Loucy (cell line): ENCODE data around the gene TXN.

Source experiments
- H2AFZ ChIP-seq: fragments of 200-600 bp; sonication (generic); 2 replicates; pipeline ENCODE4 v1.6.0; 2016; ENCODE audit warnings: antibody characterized with exemption, mild to moderate bottlenecking, low read length, moderate library complexity
- H3F3A ChIP-seq: fragments of 200-600 bp; 2 replicates; pipeline ENCODE4 v1.6.0; 2016; ENCODE audit warnings: antibody characterized with exemption, low read depth, mild to moderate bottlenecking
- H3K27me3 ChIP-seq: fragments of 200-600 bp; sonication (generic); 2 replicates; pipeline ENCODE4 v1.6.1; 2014; ENCODE audit warnings: low read length, mild to moderate bottlenecking; ENCODE audit not compliant: insufficient read depth, poor library complexity, severe bottlenecking
- H3K36me3 ChIP-seq: fragments of 200-600 bp; sonication (generic); 2 replicates; pipeline ENCODE4 v1.6.1; 2016; ENCODE audit warnings: low read length; ENCODE audit not compliant: insufficient read depth
- H3K4me1 ChIP-seq: fragments of 200-600 bp; sonication (generic); 2 replicates; pipeline ENCODE4 v1.5.1; 2014; ENCODE audit warnings: low read length, mild to moderate bottlenecking; ENCODE audit not compliant: insufficient read depth, poor library complexity, severe bottlenecking
- H3K4me2 ChIP-seq: fragments of 200-600 bp; sonication (generic); 2 replicates; pipeline ENCODE4 v1.6.0; 2014; ENCODE audit warnings: antibody characterized with exemption, low read length, low read depth, mild to moderate bottlenecking; ENCODE audit not compliant: poor library complexity, severe bottlenecking
- H3K4me3 ChIP-seq: fragments of 200-600 bp; sonication (generic); 2 replicates; pipeline ENCODE4 v1.5.1; 2014; ENCODE audit warnings: low read length, mild to moderate bottlenecking, mixed read lengths; ENCODE audit not compliant: poor library complexity, severe bottlenecking
- H3K79me2 ChIP-seq: fragments of 200-600 bp; sonication (generic); 2 replicates; pipeline ENCODE4 v1.6.1; 2014; ENCODE audit warnings: low read length; ENCODE audit not compliant: insufficient read depth
- H3K9ac ChIP-seq: fragments of 200-600 bp; sonication (generic); 2 replicates; pipeline ENCODE4 v1.6.0; 2014; ENCODE audit warnings: mild to moderate bottlenecking, low read depth, low read length, moderate library complexity; ENCODE audit not compliant: poor library complexity, severe bottlenecking
- H3K9me2 ChIP-seq: fragments of 200-600 bp; sonication (generic); replicated peaks from 2 replicates; pipeline ENCODE4 v1.6.1; 2016; ENCODE audit warnings: low read depth, low read length, mixed read lengths
- H3K9me3 ChIP-seq: fragments of 200-600 bp; sonication (generic); 2 replicates; pipeline ENCODE4 v1.6.1; 2014; ENCODE audit warnings: mild to moderate bottlenecking, antibody characterized with exemption, low read length, low read depth; ENCODE audit not compliant: insufficient read depth
- H4K20me1 ChIP-seq: fragments of 200-600 bp; sonication (generic); 2 replicates; pipeline ENCODE4 v1.6.0; 2014; ENCODE audit warnings: antibody characterized with exemption, low read length, mild to moderate bottlenecking; ENCODE audit not compliant: insufficient read depth, poor library complexity, severe bottlenecking
- EZH2phosphoT487 ChIP-seq: fragments of 200-600 bp; IDR thresholded peaks from 2 replicates; pipeline ENCODE4 v1.6.1; 2018; ENCODE audit warnings: antibody characterized with exemption, mild to moderate bottlenecking, moderate library complexity, borderline replicate concordance
- TF ChIP-seq, protein P1 (sequence below): fragments of 200-600 bp; sonication (generic); conservative IDR thresholded peaks from 2 replicates; pipeline ENCODE4 v1.5.1; 2014; ENCODE audit warnings: mild to moderate bottlenecking, antibody characterized with exemption, low read length

TXN gene

DNA sequence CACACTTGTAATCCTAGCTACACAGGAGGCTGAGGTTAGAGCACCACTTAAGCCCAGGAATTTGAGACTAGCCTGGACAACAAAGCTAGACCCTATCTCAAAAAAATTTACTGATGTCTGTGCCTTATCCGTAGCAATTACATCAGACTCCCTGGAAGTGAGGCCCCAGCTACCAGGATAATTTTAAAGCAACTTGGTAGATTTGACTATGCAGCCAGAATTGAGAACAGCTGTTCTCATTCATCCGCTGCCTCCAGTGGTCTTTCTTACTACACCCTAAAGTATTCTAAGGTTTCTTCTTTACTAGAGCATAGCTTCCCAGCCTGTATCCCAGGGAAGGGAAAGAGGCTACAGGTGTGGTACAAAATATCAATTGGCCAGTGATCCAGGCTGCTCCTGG, 28.0 kb downstream of the TXN start:
- H4K20me1 ChIP-seq: no peaks in the 10 kb centered on the region
- no peaks in the 10 kb centered on the region for H3K79me2 ChIP-seq
- no peak overlapping the region for H3K4me3 ChIP-seq
- TF ChIP-seq, protein P1, sequence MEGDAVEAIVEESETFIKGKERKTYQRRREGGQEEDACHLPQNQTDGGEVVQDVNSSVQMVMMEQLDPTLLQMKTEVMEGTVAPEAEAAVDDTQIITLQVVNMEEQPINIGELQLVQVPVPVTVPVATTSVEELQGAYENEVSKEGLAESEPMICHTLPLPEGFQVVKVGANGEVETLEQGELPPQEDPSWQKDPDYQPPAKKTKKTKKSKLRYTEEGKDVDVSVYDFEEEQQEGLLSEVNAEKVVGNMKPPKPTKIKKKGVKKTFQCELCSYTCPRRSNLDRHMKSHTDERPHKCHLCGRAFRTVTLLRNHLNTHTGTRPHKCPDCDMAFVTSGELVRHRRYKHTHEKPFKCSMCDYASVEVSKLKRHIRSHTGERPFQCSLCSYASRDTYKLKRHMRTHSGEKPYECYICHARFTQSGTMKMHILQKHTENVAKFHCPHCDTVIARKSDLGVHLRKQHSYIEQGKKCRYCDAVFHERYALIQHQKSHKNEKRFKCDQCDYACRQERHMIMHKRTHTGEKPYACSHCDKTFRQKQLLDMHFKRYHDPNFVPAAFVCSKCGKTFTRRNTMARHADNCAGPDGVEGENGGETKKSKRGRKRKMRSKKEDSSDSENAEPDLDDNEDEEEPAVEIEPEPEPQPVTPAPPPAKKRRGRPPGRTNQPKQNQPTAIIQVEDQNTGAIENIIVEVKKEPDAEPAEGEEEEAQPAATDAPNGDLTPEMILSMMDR: no peak
- H3K9me2 ChIP-seq: no peaks in the 10 kb centered on the region
- H3K9me3 ChIP-seq: no peaks in the 10 kb centered on the region
- no peaks in the 10 kb centered on the region for H3F3A ChIP-seq
- no peaks in the 10 kb centered on the region for H3K27me3 ChIP-seq
- no peak overlapping the region for H3K4me2 ChIP-seq
- H2AFZ ChIP-seq: no peak overlapping the region
- H3K9ac ChIP-seq: no peak overlapping the region
- no peaks in the 10 kb centered on the region for H3K4me1 ChIP-seq
- no peaks in the 10 kb centered on the region for H3K36me3 ChIP-seq

DNA sequence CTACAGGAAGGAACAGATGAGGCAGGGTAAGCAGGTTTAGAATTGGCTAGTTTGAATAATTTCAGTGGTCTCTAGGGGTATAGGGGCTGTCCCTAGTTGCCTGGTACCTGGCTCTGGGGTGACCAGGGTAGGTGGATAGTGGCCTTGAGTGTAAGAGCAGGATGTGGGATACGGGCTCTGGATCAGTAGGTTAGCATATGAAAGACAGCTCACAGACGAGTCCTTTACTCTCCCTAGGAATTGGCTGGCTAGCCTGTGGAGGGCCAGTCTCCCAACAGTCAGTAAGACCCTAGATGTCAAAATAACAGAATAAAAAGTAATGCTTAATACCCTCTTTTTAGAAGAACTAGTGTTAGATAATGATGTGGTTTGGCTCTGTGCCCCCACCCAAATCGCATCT, 31.7 kb downstream of the TXN start:
- Histone ChIP-seq H3K79me2 (no peaks in the 10 kb centered on the region), H3K4me2 (no peak overlapping the region), H3F3A (no peaks in the 10 kb centered on the region), H2AFZ (no peak overlapping the region), H3K27me3 (no peaks in the 10 kb centered on the region), H3K9ac (no peak overlapping the region), H3K9me3 (no peaks in the 10 kb centered on the region), H3K9me2 (no peaks in the 10 kb centered on the region), H3K36me3 (no peaks in the 10 kb centered on the region), H3K4me3 (no peak overlapping the region), H4K20me1 (no peaks in the 10 kb centered on the region), H3K4me1 (no peaks in the 10 kb centered on the region)
- TF ChIP-seq, protein P1: no peak
- no peak for TF ChIP-seq EZH2phosphoT487

DNA sequence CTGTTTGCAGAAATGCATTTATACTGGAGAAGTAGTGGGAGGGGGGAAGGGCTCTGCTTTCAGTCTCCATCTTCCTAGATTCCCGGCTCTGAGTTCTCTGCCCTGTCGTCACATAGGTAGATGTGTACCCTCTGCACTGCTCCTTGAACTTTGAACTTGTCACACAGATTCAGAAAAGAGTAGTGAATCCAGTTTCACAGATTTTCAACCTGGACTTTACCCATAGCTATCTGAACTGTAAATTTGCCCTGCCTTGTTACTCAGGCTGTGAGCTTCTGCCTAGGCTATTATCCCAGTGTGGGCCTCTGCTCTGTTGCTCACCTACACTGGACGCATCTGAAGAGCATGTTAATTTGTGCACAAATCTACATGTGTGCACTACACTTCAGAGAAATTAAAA, 35.5 kb downstream of the TXN start:
- H3K27me3 ChIP-seq: no peaks in the 10 kb centered on the region
- no peaks in the 10 kb centered on the region for H4K20me1 ChIP-seq
- H3K4me1 ChIP-seq: no peaks in the 10 kb centered on the region
- H3K9me2 ChIP-seq: no peaks in the 10 kb centered on the region
- no peaks in the 10 kb centered on the region for H3K79me2 ChIP-seq
- no peak overlapping the region for H3K9ac ChIP-seq
- no peaks in the 10 kb centered on the region for H3K36me3 ChIP-seq
- no peaks in the 10 kb centered on the region for H3F3A ChIP-seq
- no peak overlapping the region for H2AFZ ChIP-seq
- no peak overlapping the region for H3K4me3 ChIP-seq
- TF ChIP-seq, protein P1: no peak
- no peak for TF ChIP-seq EZH2phosphoT487
- no peaks in the 10 kb centered on the region for H3K9me3 ChIP-seq
- no peak overlapping the region for H3K4me2 ChIP-seq
